Measurements from ENCODE around the gene EML6.
A peak's percentile ranks its signal among the peaks of the same experiment; 100 is the strongest.

EML6 gene

DNA sequence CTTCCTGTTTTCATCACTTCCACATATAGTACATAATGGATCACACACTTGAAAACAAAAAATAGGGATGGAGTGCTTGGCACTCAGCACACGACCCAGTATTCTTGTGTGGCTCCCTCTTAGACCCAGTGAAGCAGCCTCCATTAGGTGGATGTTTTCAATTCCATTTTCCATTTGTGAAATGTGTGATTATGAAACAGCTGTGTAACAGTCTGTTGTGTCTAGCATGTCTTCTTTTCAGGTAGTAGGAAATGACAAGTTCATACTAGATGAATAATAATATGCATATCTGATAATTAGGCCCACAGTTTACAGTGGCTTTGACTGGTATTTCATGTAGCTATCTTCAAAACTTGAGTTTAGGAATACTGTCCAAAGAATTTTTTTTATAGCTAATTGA is 35.5 kb downstream of the EML6 start:
- no peak for DNase-seq

GRCh38 chr2:54760310-54760709 is 36.8 kb downstream of the EML6 start:
- no peak for DNase-seq

DNA sequence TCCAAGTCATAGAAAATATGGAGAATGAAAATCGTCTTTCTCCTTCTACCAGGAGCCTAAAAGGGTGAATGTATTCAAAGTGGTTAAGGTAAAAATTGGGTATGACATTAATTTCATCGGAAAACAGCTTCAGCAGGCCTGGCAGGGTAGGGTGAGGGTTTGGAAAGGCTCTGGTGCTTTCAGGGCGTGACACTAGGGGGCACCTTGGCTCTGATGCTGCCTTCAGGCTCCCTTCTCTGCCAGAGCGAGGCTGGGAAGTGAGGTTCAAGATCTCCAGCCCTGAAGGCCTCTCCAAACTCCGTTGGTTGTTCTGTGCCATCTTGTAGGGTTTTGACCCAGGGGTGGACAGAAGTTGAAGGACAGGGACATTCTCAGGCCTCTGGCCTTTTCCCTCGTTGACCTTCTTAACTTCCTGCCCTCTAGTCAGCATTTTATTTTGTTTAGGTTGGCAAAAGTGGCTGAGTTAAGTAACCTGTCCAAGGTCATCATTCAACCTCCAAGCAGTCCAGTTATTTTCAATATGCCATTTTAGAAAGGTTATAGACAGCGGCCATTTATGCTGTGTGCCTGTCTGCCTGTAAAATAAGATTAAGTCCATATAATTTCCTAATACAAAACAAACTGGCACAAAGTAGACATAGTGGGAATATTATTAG is 40.3 kb downstream of the EML6 start:
- no peak for DNase-seq

DNA sequence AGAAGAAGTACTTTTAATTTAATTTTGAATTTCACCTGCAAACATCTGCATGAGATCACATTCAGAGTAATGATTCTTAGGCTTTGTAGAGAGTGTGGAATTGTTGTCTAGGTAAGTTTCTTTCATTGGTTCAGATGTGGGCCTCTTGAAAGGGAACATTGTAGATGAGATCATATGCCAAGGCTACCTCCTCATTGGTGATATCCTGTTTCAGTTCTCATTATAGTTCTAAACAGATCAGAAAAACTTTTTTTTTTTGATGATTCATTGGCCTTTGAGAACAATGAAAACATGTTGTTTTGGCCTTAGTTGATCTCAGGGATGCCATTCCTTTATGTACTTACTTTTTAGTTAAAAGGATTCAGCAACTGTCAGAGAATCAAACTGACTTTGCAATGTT is 44.5 kb downstream of the EML6 start:
- DNase-seq = peak; percentile 18

DNA sequence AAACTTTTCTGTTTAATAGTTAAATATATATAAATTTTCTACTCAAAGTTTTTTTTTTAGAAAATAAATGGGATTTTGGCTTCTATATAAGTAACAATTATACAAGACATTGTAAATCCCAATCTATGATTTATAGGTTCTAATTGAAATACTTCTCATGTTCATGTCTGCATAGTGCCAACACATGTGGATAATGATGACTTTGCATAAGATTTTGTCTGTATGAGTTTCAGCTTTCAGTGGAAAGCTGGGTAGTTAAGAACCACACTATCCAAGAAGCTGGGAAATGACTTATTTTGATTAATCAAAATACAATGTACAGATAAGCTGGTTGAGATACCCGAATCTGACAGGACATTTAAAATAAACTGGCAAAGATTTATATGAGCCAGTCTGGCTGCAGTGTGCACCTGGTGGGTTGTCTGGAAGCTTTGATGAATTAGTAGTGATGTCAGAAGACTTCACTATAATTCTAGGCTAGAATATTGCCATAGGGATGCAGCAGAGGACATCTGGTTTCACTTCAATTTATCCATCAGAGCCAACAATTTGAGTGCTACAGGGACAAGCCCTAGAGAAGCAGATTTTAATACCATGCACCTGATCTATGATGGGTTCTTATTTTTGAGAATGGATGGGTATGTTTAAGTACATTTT is 45.4 kb downstream of the EML6 start:
- DNase-seq = no peak

DNA sequence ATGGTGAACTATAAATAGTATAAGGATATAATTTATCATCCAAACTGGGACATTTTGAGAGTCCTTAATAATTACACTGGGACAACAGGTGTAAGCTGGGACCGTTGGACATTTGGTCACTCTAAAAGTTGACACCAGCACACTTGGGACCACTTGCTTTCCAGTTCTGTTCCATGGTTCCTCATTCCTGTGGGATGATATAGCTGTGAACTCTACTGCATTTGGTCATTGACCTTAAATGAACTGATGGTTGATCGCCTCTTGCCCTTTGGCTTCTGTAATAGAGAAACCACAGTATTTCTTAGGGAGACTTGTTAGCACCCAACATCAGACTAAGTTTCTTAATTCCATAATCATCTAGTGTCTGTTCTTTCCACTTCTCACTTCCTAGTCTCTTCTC is 46.7 kb downstream of the EML6 start:
- no peak for DNase-seq

DNA sequence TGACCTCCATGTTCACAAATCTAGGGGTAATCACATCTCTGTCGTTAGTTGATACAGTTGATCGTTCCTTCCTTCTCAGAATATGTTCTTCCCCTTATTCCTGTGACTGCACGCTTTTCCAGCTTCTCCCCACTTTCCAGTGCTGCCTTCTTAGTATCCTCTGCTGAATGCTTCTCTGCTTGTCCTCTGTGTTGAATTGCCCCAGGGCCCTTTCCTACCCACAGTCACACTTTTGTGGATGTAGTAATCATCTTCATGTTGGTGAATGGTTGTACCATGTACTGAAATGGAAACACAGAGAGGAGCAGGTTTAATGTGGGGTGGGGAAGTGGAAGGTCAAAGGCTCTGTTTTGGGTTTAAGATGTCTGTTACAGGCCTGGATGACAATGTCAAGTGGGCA is 47.2 kb downstream of the EML6 start:
- DNase-seq = no peak

DNA sequence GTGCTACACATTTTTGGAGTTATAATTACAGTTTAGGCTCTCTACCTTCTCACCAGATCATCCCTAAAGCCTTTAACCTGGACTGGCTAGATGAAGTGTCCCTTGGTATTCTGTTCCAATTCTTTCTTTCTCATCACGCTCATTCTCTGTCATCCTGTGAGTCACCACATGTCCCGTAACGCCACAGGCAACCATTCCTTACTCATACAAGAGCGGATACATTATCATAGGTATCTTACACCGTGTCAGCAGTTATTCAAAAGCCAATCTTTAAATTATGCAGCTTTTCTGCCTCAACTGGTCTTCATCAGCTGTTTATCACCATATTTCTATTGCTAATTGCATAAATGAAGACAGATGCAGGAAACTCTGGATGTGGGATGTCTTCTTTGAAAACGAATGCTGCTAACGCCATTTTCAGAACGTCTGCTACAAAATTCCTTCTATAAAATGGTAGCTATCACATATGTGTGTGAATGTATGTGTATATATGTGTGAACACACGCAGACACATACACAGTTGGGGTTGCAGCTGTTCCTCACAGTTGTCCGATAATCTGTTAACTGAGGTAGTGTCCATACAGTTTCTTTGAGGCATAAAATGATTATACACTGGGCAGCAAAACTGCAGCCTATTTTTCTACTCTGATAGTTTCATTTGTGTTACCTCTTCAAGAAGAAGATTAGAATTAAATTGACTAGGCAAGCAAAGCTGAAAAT is 47.9 kb downstream of the EML6 start:
- DNase-seq = peak; percentile 84

DNA sequence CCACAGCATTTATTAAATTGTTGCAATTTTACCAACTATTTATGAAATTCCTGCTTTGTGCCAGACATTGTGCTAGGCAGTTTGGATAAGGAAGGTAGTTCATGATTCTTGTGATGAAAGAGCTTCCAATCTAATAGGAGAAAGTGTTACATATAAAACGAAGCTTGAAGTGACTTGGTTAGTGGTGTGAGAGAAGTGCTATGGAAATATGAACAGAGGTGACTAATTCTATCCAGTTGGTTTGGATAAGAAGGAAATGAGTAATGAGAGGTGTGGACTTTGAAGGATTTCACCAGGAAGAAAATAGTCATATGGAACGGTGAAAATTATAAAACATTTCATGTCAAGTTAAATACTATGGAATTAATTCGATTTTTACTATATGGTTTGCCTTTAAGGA is 48.6 kb downstream of the EML6 start:
- peak; percentile 73 for DNase-seq

- peak; percentile 36 for DNase-seq
Observed at GRCh38 chr2:54772531-54772930, 49.1 kb downstream of the EML6 start.

DNA sequence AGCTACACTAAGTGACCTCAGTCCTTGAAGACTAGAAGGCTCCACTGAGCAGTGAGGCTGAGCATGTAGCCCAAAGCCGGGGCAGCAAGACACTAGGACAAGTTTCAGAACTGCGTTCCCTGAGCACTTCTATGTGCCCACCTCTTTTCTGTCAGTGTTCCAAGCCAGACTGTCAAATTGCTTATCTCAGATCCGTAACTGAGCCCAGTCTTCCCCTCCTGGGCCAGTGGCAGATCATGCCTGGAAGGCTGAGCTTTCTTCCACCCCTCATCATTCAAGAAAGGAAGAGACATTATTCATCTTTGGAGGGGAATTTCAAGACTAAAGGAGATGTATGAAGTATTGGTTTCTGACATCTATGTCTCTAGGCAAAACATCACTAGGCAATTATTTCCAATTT is 49.8 kb downstream of the EML6 start:
- no peak for DNase-seq

DNA sequence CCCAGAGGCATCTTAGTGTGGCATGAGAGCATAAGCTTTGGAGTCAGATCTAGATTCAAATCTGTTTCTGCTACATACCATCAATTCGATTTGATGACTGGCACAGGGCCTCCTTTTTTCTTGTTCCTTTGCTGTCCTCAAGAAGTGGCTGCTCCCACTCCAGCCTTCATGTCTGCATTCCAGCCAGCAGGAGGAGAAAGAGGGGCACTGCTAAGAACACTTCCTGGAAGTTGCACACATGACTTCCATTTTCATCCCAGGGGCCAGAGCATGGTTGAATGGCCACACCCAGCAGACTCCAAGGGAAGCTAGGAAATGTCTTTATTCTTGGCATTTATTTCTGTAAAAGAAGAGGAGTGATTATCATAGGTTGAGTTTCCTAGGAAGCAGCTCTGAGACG is 50.4 kb downstream of the EML6 start:
- DNase-seq = peak; percentile 12

DNA sequence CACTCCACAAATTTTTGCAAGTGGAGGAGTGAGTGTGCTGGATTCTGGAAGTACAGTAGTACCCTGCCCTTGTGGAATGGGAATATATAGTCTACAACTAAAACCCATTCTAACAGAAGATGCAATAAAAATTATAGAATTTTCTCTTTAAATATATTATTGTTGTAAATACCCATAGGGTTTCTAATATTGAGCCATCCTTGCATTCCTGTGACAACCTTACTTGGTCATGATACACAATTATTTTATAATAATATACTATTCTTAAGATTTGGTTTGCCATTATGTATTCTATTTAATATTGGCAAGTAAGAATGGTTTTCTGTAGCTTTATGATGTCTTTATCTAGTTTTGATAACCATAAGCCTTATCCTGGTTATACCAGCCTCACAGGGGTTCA is 52.2 kb downstream of the EML6 start:
- DNase-seq = no peak

DNA sequence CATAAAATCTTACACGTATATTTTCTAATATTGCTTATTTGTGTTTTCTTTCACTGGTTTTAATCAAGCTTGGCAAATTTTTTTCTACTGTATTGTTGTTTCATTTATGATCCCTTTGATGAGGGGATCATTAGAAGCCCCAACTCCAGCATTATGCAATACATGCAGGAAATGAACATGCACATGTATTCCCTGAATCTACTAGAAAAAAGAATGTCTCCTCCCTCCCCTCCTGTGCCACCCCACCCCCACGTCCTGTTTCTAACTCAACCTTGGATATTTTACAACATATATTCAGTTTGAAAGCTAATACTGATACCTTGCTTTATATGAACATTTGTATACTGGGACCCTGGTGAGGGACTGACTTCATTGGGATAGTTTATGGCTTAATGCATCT is 53.0 kb downstream of the EML6 start:
- DNase-seq = no peak

DNA sequence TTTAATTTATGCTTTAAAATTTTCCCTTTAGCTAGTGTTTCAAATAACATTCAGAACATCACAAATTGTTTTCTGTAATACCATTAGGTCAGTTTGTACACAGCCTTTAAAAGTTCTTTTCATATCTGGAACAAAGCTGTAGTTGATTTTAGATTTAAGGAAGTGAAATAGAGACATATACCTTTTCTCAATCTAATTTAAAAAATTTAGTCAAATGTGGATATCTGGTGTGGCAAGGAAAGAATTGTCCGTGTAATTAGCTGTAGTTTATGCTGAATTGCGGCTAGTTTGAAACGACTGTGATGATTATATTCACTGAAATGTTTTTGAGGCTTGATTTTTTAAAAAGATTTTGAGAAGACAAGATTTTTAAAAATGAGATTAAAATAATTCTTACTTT is 59.9 kb downstream of the EML6 start:
- no peak for DNase-seq

DNA sequence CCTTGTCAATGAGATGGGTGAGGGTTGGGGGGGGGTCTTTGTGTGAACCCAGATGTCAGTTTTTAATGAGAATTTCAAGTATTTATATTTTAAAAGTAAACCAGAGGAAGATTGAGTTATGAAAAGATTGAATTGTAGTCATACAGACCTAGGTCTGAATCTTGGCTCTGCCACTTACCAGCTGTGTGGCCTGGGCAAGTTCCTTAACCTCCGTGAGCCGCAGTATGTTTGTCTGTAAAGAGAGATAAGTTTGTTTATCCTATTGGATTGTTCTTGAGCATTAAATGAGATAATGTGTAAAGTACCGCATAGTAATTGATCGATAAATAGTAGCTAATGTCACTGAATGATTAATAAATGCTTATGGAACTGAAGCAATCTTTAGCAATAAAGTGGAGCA is 63.8 kb downstream of the EML6 start:
- no peak for DNase-seq

DNA sequence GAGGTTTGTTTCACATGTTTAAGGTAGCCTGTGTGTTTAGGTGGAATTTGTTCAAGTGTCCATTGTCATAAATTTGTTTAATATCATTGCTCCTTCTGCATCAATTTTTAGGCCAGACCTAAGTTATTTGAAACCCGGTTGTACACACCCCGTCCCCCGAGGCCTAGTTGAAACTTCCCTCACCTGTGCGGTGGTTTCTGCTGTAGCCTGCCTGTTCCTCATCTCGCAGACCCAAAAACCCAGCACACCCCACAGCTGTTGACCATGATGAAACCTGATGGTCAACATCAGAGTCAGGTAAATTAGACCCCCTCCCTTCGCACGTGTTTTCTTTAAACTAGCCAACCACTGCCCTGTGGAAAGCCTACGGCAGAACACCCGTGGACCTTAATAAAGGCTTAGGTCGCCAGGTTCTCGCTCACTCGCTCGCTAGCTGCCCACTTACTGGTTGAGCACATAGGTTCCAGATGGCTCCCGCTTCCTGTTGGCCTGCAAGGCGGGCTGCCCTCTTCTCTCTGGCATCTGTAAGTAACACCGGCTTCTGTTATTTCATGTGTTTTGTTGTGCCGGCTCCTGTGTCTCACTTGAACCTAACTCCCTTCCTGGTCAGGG is 64.4 kb downstream of the EML6 start:
- no peak for DNase-seq

- DNase-seq = no peak
Observed at GRCh38 chr2:54789878-54790277, 66.4 kb downstream of the EML6 start.

- DNase-seq = no peak
Observed at GRCh38 chr2:54791831-54792230, 68.4 kb downstream of the EML6 start.

DNA sequence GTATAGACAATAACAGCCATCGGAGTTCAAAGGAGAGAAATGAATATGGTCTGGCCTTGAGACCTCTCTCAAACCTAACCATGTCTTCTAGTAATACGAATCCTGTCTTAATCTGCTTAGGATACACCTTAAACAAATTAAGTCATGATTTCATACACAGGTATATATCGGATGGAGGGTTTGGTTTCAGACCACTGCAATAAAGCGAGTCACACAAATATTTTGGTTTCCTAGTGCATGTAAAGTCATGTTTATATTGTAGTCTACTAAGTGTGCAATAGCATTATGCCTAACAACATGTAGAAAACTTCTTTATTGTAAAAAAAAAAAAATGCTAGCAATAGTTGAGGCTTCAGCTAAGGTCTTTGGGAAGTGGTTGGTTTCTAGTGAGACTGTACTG is 73.8 kb downstream of the EML6 start:
- no peak for DNase-seq

DNA sequence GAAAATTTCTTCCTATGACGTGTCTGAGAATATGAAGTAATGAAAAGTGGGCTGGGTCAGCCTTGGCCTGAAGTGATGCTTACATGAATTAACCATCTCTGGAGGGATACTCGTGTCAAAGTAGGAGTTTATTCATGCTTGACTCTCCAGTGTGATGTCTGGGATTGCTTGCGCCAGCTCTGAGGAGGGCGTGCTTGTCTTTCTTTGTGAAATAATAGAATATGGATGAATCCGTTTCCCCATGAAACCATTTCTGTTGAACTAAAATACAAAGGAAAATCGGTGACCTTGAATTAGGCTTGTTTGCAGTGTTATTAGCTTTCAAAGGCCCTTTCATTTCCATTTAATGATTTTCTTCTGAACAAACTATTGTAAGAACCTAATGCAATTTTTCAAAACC is 77.9 kb downstream of the EML6 start:
- no peak for DNase-seq

GRCh38 chr2:54803783-54804751 is 80.6 kb downstream of the EML6 start:
- DNase-seq = no peak

DNA sequence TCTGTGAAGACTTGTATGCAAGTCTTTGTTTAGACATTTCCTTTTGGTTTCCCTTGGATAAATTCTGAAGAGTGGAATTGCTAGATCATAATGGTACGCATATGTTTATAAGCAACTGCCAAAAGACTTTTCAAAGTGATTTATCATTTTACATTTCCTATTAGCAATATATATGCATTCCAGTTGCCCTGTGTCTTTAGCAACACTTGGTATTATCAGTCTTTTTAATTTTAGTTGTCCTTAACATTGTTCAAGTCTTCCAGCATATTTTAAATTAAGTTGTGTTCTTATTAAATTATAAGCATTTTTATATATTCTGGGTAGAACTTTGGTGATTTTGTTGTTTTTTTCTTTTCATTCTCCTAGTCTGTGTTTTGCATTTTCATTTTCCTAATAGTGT is 81.8 kb downstream of the EML6 start:
- DNase-seq = no peak
